Calu3 (cell line): ENCODE results near the gene PROCA1. TPM values are rescaled to one million over a fixed set of nuclear protein-coding genes. Genes with fewer than 3 reads are reported as not detected.

Experiments
- BruUV-seq: library from RNA; stranded (reverse); fragments of 400-500 nt; replicated peaks from 2 replicates; lab custom pipeline; 2021; lab: Mats Ljungman, UMichigan
- CTCF ChIA-PET: fragments of 300-600 bp; sonication (Branson Sonifier 250); formaldehyde crosslinking; loops from one replicate; lab custom pipeline; 2022; ENCODE audit warnings: antibody characterized with exemption; lab: Charles Lee
- DNase-seq: peaks from one replicate; pipeline ENCODE4 v3.0.0; 2022
- H3K27ac Mint-ChIP-seq: one replicate; pipeline ENCODE4 v1.8.0; 2022; ENCODE audit warnings: mixed read lengths; ENCODE audit not compliant: unreplicated experiment
- H3K27me3 Mint-ChIP-seq: one replicate; pipeline ENCODE4 v1.8.0; 2022; ENCODE audit warnings: mixed read lengths; ENCODE audit not compliant: unreplicated experiment
- H3K36me3 Mint-ChIP-seq: one replicate; pipeline ENCODE4 v1.8.0; 2022; ENCODE audit warnings: mild to moderate bottlenecking, moderate library complexity, mixed read lengths; ENCODE audit not compliant: insufficient read depth, unreplicated experiment
- H3K4me1 Mint-ChIP-seq: one replicate; pipeline ENCODE4 v1.8.0; 2022; ENCODE audit warnings: mild to moderate bottlenecking, low read depth, mixed read lengths; ENCODE audit not compliant: unreplicated experiment
- H3K4me3 Mint-ChIP-seq: one replicate; pipeline ENCODE4 v1.8.0; 2022; ENCODE audit warnings: mild to moderate bottlenecking, low read depth, moderate library complexity, mixed read lengths; ENCODE audit not compliant: unreplicated experiment
- H3K9me3 Mint-ChIP-seq: one replicate; pipeline ENCODE4 v1.8.0; 2022; ENCODE audit warnings: low read depth, mixed read lengths; ENCODE audit not compliant: unreplicated experiment
- intact Hi-C: fragments of 100-400 bp; cut with micrococcal nuclease; formaldehyde crosslinking; loops from one replicate; pipeline ENCODE4 v1.10.0; 2022; ENCODE audit not compliant: unreplicated experiment
- total RNA-seq: library from RNA; stranded (reverse); gene quantifications from 2 replicates; pipeline ENCODE4 v1.2.3, GENCODE V29; 2022
- TF ChIP-seq, protein P1 (sequence below): fragments of 200-600 bp; IDR thresholded peaks from one replicate; pipeline ENCODE4 v1.8.0; 2022; ENCODE audit warnings: antibody characterized with exemption; ENCODE audit not compliant: unreplicated experiment

The PROCA1 gene
- total RNA-seq, 1 experiment from 2014 or later = 4.2 TPM

GRCh38 chr17:28705074-28705659, 6.5 kb downstream of the PROCA1 start:
- Mint-ChIP-seq H3K9me3 (no peaks in the 10 kb centered on the region), H3K36me3 (peaks cover 52% of the 10 kb centered on the region), H3K27me3 (no peaks in the 10 kb centered on the region), H3K27ac (no peak overlapping the region), H3K4me3 (no peak overlapping the region), H3K4me1 (no peaks in the 10 kb centered on the region)
- TF ChIP-seq, protein P1, sequence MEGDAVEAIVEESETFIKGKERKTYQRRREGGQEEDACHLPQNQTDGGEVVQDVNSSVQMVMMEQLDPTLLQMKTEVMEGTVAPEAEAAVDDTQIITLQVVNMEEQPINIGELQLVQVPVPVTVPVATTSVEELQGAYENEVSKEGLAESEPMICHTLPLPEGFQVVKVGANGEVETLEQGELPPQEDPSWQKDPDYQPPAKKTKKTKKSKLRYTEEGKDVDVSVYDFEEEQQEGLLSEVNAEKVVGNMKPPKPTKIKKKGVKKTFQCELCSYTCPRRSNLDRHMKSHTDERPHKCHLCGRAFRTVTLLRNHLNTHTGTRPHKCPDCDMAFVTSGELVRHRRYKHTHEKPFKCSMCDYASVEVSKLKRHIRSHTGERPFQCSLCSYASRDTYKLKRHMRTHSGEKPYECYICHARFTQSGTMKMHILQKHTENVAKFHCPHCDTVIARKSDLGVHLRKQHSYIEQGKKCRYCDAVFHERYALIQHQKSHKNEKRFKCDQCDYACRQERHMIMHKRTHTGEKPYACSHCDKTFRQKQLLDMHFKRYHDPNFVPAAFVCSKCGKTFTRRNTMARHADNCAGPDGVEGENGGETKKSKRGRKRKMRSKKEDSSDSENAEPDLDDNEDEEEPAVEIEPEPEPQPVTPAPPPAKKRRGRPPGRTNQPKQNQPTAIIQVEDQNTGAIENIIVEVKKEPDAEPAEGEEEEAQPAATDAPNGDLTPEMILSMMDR = no peak
- DNase-seq = no peak
- CTCF ChIA-PET = no interaction called here
- BruUV-seq = no TSS peak
- intact Hi-C loops = no loop called here

DNA sequence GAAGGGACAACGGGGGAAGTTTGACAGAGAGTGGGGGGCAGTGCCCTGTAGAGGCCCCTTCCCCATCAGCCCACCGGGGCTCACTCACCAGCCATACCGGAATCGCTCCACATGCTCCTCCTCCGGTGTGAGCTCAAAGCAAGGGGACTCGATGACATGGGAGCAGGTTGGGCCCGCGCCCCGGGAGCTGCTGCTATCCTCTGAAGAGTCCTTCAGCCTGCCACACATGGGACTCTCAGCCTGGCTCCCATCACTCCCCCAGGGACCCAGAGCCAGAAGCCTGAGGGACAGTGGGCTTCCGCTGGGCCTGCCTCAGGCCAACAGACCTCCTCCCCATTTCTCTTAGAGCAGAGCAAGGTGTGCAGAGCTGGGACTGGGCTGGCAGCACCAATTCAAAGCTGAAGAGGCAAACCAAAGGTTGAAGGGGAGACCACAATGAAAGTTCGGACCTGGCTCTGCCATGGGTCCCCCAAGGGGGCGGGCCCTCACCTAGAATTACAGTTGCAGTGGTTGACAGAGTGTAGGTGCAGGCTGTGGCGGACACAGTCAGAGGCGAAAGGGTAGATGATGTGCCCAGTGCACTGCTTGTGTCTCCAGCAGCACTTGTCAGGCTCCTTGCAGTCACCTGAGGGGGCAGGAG, 7.3 kb downstream of the PROCA1 start:
- peaks cover 50% of the 10 kb centered on the region for H3K36me3 Mint-ChIP-seq
- no peaks in the 10 kb centered on the region for H3K27me3 Mint-ChIP-seq
- BruUV-seq = no TSS peak
- intact Hi-C loops = no loop called here
- H3K4me3 Mint-ChIP-seq = no peak overlapping the region
- CTCF ChIA-PET = no interaction called here
- no peak for DNase-seq
- no peak overlapping the region for H3K27ac Mint-ChIP-seq
- TF ChIP-seq, protein P1 = no peak
- H3K4me1 Mint-ChIP-seq = no peaks in the 10 kb centered on the region
- H3K9me3 Mint-ChIP-seq = no peaks in the 10 kb centered on the region

DNA sequence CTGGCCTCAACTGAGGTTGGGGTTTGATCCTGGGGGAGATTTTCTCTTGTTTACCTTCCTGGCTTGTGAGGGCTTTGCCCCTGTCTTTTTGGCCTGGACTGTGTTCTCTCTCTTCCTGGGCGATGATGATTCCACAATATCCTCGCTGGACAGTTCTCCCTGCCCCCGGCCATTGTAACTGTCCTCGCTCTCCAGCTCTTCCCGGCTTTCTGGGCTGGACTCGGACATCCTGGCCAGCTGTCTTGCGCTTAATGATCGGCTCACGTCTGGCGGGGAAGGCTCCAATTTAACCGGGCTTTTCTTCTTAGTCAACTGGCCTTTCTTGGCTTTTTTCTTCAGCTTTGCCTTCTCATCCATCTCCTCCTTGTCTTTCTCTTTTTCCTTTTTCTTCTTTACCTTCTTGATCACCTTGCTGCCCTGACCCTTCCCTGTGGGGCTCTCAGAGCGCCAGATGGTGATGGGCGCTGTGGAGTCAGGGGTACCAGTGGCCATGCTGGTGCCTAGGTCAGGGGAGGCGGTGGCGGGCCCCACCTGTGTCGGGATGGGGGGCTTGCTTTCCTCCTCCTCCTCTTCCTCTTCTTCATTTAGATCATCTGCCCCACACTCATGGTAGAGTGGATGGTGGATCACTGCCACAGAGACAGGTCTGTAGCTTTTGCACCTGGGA, 8.0 kb downstream of the PROCA1 start:
- CTCF ChIA-PET = no interaction called here
- TF ChIP-seq, protein P1 = no peak
- no peak for DNase-seq
- peaks cover 53% of the 10 kb centered on the region for H3K36me3 Mint-ChIP-seq
- no TSS peak for BruUV-seq
- intact Hi-C loops = no loop called here
- no peaks in the 10 kb centered on the region for H3K27me3 Mint-ChIP-seq
- H3K4me1 Mint-ChIP-seq = peaks cover 5% of the 10 kb centered on the region
- H3K4me3 Mint-ChIP-seq = no peak overlapping the region
- no peaks in the 10 kb centered on the region for H3K9me3 Mint-ChIP-seq
- H3K27ac Mint-ChIP-seq = no peak overlapping the region

GRCh38 chr17:28702752-28703150, 8.9 kb downstream of the PROCA1 start:
- TF ChIP-seq, protein P1 = no peak
- Mint-ChIP-seq H3K9me3 (no peaks in the 10 kb centered on the region), H3K27me3 (no peaks in the 10 kb centered on the region), H3K4me1 (peaks cover 14% of the 10 kb centered on the region), H3K27ac (no peak overlapping the region), H3K4me3 (no peak overlapping the region), H3K36me3 (peaks cover 58% of the 10 kb centered on the region)
- intact Hi-C loops = no loop called here
- CTCF ChIA-PET = interaction anchor here (0.6 kb wide), 1 partner anchor 52 kb away, joined by 8 read pairs; no protein-coding TSS in a partner anchor
- no peak for DNase-seq
- no TSS peak for BruUV-seq
